Ammon's horn (tissue), 1 donor: ENCODE results near the gene CCT3.
"Not testable (repeated sequence)": the region's sequence is repeated elsewhere in the genome, so short reads cannot be mapped to it uniquely, and the experiment has no call there.

ENCODE experiments used
- DNase-seq: peaks from one replicate; pipeline ENCODE4 v3.0.0-alpha.2; 2016; ENCODE audit warnings: low spot score

The CCT3 gene

DNA sequence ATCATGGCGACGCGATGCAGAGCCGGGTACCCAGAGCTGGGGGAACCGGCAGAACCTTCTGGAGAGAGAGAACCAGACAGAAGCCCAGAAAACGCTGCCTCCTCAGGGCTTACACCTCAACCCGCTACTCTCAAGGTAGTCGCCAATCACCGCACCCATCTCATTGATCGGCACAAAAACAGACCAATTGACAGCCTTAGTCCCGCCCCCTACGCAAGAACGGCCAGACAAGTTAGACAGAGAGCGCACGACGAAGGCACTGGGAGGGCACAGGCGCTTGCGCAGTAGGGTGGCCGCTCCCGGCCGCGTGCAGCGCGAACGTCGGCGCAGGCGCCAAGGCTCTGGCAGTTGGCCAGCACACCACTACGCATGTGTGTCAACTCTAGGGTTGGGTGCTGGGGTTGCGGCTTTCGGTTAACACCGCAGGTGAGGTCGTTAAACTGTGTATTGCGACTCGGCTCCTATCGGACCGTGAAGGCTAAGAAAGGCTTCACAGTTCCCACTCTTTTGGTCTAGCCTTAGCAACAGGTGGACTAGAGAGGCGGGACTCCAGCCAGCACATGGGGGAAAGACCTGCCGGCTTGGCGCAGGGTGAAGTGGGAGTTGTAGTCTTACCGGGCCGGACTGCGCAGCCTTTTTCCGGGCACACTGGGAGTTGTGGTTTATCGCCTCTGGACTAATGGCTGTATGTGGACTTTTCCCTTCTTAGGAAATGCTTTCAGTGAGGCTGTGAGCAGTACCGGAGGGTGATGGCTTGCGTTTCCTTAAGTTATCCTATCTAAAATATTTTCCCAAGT, at the start of gene CCT3, which contains the start of gene TSACC:
Gene CCT3 (minus strand): TSS at position 113 of the 797 bp plus-strand sequence. CDS start 108 bp downstream, at position 5.
Gene TSACC (plus strand): TSS at position 347 of the 797 bp plus-strand sequence. CDS start 1,232 bp downstream, outside the sequence.
- peak; percentile 100 for DNase-seq

DNA sequence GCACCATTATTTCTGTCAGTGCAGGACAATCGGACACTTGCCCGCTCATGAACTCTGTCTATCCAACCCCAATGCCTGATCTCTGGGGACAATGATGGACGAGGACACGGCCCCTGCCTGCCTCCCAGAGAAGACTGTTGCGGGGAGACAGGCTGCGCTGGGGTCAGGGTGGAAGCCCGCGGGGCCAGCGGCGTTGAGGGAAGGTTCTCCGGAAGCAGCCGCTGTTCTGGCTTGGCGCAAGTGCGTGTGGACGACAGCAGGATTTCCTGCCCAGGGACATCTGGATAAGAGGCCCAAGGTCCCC, 49.7 kb upstream of the CCT3 start:
- no peak for DNase-seq

DNA sequence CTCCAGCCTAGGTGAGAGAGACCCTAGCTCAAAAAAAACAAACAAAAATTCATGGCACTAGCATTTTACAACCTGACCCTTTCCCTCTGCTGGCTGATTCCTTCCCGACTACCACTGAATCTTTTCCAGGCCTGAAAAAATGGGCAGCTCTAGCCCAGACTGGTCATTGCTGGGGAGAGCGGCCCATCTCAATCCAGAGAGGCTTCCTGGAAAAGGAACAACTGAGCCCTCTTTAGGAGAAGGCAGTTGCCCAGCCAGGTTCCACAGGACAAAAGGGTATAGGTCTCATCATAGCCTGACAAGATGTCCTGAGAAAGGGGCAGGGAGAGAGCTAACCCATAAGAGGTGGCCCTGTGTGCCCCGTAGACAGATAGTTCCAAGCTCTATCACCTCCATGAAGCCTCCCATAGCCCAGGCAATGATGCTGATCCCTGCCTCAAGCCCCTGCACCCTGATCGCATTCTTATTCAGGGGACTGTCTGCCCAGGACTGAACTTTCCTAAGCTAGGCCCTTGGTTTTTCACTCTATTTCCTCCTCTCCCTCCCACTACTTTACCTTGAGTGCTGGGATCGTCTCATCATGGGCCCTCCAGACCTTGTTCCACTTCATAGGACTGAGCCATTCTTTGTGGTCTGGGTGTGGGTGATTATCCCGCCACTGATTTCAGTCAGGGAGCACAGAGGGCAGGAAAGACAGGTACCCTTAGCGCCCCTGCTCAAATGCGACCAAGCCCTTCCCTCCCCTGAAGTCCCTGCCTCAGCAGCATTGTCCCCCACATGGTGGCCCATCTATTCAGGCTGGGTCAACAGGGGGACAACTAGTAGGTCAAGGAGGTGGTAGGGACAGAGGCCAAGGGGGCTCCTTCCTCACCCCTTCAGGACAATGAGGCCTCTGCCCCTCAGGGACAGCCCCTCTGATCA, 49.1 kb upstream of the CCT3 start:
- no peak for DNase-seq

DNA sequence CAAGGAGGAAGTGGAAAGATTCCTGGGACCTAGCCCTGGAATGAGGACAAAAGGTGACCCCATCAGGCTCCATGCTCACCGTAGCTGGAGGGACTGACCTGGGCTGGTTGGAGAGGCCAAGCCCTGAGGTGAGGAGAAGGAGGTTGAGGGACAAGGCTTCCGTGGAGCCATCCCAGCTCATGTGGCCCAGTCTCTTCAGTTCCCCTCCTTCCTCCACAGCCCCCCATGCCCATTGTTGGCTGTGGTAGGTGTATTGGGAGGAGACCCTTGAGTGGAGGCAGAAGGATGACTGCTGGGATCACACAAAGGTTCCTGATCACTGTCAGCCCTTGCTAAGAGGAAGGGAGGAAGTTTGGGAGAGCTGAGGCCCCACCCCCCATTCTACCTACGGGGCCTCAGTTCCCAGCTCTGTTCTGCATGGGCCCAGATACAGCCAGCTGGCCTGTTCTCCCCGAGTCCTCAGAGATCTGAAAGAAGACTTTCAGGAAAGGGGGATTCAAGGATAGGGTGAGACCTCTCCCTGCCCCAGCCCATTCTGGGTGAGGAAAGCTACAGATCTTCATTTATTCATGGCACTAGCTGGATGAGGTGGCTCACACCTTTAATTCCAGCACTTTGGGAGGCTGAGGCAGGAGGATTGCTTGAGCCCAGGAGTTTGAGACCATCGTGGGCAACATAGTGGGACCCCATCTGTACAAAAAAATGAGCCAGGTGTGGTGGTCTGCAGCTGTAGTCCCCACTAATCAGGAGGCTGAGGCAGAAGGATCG, 48.2 kb upstream of the CCT3 start:
- no peak for DNase-seq

DNA sequence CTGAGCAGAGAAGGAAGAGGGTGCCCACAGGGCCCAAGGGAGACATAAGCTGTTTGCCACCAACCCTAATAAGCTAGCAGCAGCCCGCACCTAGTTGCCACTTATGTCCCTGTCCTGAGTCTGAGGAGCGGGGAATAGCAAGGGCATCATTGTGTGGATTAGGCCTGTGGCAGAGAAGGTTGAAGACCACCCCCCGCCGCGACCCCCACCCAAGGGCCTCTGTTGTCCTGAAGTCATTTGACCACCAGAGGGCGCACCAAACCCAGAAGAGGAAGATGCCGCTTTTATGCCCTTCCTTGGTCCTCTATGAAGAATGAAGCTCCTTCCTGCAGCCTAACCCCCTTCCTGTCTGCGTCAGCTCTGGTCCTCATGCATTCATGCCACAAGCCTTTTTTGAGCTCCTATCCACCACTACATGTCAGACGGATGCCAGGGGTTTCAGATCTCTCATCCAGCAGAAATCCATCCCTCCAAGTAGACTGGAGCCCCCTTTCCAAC, 47.5 kb upstream of the CCT3 start:
- peak; percentile 88 for DNase-seq

DNA sequence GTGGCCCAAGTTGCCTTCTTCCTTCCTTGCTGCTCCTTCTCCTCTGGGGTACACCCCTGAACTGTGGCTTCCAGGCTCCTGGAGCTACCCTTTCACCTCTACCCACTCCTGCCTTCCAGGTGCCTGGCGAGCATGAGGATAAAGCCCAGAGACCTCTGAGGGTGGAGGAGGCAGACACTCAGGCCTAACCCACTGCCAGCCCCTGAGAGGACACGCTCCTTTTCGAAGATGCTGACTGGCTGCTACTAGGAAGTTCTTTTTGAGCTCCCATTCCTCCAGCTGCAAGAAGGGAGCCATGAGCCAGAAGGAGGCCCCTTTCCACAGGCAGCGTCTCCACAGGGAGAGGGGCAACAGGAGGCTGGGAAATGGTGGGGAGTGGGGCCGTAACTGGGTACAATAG, 46.6 kb upstream of the CCT3 start:
- no peak for DNase-seq

DNA sequence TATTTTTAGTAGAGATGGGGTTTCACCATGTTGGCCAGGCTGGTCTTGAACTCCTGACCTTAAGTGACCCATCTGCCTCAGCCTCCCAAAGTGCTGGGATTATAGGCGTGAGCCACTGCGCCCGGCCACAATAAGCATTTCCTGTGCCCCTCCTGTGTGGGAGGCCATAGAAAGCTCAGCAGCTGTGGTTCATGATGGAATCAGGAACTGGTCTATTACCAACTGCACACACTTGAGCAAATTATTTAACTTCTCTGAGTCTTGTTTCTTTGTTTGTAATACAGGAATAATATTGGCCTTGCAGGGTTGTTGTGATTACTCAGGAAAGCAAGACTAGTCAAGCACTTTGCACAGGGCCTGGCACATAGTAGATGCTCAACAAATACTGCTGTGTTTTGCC, 45.9 kb upstream of the CCT3 start:
- DNase-seq, result no peak

DNA sequence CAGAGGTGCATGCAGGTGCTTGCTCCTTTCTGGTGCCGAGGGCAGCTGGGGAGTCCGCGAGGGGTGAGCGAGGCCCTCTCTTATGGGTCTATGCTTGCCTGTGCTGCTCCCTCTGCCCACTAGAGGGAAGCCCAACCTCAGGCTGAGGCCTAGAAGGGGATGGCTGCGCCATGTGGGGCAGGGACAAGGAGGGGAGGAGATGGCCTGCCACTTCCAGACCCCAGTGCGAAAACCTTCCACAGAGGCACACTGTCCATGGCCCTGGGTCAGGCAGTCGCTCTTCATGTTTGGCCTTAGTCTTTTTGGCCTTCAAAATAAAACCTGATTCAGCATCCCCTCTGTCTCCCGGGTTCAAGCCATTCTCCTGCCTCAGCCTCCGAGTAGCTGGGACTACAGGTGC, 44.9 kb upstream of the CCT3 start:
- DNase-seq, result peak; percentile 92

DNA sequence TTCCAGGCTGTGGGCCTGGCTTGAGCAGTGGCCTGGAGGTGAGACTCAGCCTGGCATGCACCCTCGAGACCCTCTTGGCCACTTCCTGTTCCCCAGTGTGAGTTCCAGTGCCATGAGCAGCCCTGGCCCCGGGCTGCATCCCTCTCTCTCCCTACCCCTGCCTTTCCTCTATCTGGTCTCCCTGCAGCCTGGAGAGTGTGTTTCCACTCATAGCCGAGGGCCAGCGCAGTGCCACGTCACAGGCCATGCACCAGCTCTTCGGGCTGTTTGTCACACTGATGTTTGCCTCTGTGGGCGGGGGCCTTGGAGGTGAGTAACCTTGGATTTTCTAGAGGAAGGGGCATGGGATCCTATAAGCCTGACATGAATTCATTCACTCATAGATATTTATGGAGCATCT, 44.5 kb upstream of the CCT3 start:
- DNase-seq, result no peak

DNA sequence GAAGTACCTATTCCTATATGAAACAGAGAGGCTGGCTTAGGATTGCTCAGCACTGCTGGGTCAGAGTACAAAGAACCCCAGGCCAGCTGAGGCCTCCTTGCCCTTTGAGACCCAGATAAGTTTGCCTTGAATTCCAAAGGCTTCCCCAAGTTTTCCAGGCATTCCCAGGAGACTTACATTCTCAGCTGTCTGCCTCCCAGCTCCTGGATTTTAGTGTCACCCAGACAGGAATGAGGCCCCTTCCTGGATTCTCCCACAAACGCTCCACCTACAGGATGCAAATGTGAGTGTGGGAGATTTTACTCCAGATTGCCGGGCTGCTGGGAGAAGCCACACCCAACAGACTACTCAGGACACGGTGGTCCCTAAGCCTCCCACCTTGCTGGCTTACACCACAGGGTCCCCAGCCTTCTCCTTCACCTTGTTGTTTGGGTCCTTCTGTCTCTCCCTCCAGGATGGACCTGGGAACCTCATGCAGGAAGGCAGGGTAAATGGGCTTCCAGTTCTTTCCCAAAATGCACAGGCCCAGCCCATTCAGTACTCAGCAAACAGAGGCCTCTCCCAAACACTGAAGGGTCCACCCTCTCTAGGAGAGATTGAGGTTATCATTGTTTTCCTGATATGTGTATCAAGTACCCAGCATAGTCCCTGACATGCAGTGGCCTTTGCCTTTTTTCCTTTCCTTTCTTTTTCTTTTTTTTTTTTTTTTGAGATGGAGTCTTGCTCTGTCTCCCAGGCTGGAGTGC, 41.5 kb upstream of the CCT3 start:
- no peak for DNase-seq

DNA sequence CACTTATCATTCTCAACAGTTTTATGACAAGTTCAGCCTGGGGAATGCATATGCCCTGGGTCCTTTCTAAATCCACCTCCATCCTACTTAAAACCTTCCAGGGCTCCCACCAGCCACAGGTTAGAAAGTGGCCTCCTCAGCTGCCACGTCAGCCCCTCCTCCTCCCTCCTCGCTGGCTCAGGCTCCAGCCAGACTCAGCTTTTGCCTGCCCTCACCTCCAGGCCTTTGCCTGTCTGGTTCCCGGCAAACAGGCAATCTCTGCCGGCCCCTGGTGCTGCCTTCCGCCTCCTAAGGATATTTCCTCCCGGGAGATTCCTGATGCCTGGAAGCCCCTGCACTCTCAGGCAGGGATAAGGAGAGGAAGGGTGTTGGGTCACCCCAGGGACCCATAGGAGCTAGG, 40.5 kb upstream of the CCT3 start:
- DNase-seq, result no peak

DNA sequence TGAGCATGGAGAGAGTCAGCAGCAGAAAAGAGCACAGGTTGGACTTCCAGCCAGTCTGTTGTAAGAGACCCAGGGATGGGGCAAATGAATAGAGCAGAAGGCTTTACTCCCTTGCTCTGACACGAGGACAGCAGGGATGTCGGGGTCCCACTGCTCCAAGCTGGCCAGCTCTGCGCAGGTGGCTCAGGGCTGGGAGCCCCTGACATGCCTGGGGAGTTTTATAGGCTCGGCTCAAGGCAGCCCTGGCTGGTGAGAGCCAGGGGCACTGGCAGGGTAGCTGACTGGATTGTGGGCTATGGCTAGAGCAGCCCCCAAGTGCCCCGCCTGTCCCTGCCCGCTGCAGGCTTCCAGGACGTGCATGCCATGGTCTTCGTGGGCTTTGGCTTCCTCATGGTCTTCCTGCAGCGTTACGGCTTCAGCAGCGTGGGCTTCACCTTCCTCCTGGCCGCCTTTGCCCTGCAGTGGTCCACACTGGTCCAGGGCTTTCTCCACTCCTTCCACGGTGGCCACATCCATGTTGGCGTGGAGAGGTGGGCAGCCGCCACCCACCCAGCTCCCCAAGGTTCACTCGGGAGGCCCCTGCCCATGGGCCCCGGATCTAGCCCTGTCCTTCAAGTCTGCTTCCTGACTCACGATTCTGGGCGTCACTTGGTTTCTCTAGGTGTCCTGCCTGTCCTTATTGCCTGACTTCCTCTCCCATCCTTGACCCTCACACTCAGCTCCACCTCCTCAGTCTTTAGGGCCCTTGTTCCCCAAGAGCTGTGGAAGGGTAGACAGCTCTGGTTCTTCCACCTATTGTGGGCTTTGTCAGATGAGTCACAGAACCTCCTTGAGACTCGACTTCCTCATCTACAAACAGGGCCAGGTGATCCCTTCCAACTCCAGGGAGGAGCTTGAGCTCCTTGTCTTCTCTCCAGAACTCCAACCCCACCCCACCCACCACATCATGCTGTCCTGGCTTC, 39.1 kb upstream of the CCT3 start:
- no peak for DNase-seq

DNA sequence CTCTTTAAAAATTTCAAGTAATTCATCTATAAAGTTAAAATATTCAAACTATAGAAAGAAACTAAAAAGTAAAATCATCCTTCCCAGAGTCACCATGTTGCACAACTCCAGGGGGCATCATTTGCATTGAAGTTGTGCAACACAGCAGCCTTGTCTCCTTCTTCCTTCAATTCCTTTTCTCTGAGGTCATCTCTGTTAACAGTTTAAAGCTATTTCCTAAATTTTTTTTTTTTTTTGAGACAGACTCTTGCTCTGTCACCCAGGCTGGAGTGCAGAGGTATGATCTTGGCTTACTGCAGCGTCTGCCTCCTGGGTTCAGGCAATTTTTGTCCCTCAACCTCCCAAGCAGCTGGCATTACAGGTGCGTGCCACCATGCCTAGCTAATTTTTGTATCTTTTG, 38.1 kb upstream of the CCT3 start:
- DNase-seq, result no peak

DNA sequence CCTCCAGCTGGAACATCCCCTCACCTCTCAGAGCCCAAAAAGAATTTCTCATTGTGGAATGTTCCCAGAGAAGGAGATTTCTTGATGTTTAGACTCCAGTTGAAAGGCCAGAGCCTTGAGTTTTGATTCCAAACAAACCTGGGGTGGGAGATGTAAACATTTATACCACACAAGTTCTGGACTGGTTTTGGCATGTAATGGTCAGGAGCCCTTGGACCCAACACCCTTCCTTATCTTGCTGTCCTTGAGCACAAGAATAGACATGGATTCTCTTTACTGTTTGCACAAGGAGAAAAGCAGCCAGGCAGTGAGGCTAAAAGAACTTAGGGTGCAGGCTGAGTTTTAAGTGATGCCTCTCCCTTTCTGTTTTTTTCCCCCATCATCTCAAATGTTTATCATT, 35.5 kb upstream of the CCT3 start:
- DNase-seq, result no peak

DNA sequence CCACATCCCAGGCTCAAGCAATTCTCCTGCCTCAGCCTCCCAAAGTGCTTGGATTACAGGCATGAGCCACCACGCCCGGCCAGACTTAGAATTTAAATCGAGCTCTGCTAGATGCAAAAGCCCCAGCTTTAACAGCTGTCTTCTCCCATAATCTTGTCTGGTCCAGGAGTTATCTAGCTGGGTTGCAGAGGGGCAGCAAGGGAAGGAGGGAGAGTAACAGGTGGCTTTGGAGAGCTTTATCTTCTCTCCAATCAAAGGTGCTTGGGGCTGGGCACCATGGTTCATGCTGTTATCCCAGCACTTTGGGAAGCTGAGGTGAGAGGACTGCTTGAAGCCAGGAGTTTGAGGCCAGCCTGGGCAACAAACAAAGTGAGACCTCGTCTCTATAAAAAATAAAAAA, 34.8 kb upstream of the CCT3 start:
- DNase-seq, result no peak

DNA sequence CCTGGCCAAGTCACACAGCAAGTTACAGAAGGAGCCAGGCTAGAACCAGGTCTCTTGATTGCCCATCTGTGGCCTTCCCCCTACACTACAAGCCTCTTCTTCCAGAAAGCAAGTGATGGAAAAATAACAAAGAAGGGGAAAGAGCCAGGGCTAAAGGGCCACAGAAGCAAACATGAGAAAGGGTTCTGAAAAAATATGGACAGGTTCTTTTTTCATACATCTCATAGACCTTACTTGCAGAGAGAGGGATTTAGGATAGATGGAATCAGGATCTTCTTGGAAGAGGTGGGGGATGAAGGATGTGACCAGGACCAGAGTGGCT, 34.1 kb upstream of the CCT3 start:
- DNase-seq, result no peak

DNA sequence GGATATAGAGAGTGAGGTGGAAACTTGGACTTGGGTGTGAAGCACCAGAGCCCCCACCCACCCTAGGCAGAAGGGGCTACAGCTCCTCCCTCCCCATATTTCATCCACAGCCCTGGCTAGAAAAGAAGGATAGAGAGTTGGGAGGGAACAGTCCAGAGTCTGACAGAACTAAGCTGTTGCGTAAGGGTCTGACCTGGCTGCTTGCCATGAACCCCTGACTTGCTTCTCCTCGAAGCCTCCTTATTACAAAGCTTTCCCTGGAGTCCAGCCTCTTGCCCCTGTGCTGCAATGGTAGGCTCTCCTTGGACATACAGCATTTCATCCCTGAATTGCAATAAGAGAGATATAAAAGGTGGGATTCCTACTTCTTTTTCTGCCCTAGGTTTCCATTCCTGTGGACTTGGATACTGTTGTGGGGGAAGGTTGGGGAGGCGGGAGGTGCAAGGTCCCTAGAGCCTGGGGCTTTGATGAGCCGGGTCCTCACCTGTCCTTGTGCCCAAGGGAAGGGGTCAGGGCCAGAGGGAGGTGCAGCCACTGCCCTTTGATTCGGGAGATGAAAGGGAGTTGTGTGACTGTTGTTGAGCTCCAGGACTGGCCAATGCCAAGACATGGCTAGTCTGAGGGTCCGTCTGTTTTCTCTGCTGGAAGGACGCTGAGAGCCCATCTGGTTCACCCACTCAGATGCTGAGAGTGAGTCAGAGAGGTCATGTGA, 33.6 kb upstream of the CCT3 start:
- DNase-seq, result no peak

DNA sequence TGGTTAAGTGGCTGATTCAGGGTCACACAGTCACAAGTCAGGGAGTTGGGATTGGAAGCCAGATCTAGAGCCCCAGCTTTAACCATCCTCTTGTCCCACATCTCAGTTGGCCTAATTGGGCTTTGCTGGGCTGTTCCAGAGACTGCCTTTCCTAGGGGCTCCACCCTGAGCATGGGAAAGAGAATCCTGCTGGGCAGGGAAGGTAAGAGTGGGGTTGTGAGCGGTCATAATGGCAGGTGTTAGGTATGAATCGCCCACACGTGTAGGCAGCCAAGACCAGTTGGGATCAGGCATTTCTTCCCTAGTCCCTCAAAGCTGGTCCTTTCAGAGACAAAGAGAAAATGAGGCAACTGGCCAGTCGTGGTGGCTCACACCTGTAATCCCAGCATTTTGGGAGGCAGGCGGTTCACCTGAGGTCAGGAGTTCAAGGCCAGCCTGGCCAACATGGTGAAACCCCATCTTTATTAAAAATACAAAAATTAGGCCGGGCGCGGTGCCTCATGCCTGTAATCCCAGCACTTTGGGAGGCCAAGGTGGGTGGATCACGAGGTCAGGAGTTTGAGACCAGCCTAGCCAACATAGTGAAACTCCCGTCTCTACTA, 31.7 kb upstream of the CCT3 start:
- not testable (repeated sequence) for DNase-seq

DNA sequence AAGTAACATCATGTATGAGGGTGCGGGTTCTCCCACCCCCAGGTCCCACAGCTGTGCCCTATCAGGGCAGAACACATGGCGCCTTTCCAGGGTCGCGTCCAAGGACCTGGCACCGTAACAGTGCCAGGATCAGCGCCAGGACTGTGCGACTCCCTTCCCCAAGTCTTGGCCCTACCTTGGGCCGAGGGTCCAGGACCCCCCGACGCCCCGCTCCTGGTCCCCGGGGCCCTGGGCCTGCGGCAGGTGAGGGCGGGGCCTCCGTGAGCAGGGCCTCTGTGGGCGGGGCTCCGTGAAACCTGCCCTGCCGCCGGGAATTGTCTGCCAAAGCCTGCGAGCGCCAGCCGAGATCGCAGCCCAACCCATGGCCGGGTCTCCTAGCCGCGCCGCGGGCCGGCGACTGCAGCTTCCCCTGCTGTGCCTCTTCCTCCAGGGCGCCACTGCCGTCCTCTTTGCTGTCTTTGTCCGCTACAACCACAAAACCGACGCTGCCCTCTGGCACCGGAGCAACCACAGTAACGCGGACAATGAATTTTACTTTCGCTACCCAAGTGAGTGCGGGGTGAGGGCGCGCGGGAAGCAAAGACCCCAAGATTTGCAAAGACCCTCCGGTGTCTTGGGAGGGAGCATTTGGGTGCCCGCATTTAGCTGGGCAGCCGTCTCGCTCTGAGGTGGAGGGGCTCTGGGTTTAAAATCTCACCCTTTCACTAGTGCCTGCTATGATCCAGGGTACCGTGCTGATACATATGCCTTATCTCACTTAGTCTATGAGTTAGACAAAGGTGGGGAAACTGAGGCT, 31.0 kb upstream of the CCT3 start, which contains the start of gene RHBG:
Gene RHBG (plus strand): TSS at position 323 of the 796 bp plus-strand sequence. CDS start 39 bp downstream, at position 362.
- DNase-seq, result no peak
